ENCODE data around the gene CERT1. TPM values are rescaled to one million over a fixed set of nuclear protein-coding genes. Genes with fewer than 3 reads are reported as not detected.
"Not testable (repeated sequence)": the region's sequence is repeated elsewhere in the genome, so short reads cannot be mapped to it uniquely, and the experiment has no call there.

CERT1 gene
- total and polyA plus RNA-seq, 12 donors = 6.3 to 47.6 (median 37.5) TPM

GRCh38 chr5:75498208-75498777 lies 13.1 kb downstream of the CERT1 start:
- H3K36me3 ChIP-seq = peaks cover 0 to 24% (median 0%) of the 10 kb centered on the region in 9 donors
- ATAC-seq = no peak
- no peak for DNase-seq
- H3K4me3 ChIP-seq = no peak overlapping the region
- TF ChIP-seq CTCF (IDR thresholded peaks at IDR 0.05) = no peak
- no peaks in the 10 kb centered on the region for H3K27me3 ChIP-seq
- H3K4me1 ChIP-seq = peaks cover 0 to 6% (median 0%) of the 10 kb centered on the region in 9 donors
- 95 to 98% methylated on average over 7 of the region's 7 CpGs for WGBS, 2 donors
- no peak overlapping the region for H3K27ac ChIP-seq
- intact Hi-C loops (cut with DNase I) = loop anchor here in 1 of 10 donors (10.0 kb wide), 1 partner anchor 177 kb away; no protein-coding TSS in a partner anchor
- no peaks in the 10 kb centered on the region for H3K9me3 ChIP-seq

GRCh38 chr5:75496026-75496425 lies 15.4 kb downstream of the CERT1 start:
- Histone ChIP-seq H3K9me3 (no peaks in the 10 kb centered on the region), H3K36me3 (peaks cover 0 to 39% (median 7%) of the 10 kb centered on the region in 9 donors), H3K4me1 (peaks cover 0 to 6% (median 0%) of the 10 kb centered on the region in 9 donors), H3K27me3 (no peaks in the 10 kb centered on the region), H3K4me3 (no peak overlapping the region), H3K27ac (no peak overlapping the region)
- DNase-seq = no peak
- no peak for TF ChIP-seq CTCF (IDR thresholded peaks at IDR 0.05)
- 96 to 99% methylated on average over 3 of the region's 3 CpGs for WGBS, 2 donors
- intact Hi-C loops (cut with DNase I) = loop anchor here in 1 of 10 donors (10.0 kb wide), 1 partner anchor 179 kb away; no protein-coding TSS in a partner anchor
- ATAC-seq = no peak

- peaks cover 0 to 29% (median 7%) of the 10 kb centered on the region in 9 donors for H3K36me3 ChIP-seq
- H3K27ac ChIP-seq = no peak overlapping the region
- DNase-seq (no peak), ATAC-seq (no peak)
- 95 to 100% methylated on average over 2 of the region's 2 CpGs for WGBS, 2 donors
- no peak overlapping the region for H3K4me3 ChIP-seq
- peaks cover 0 to 32% (median 20%) of the 10 kb centered on the region in 11 donors for H3K9me3 ChIP-seq
- no peak for TF ChIP-seq CTCF (IDR thresholded peaks at IDR 0.05)
- no peaks in the 10 kb centered on the region for H3K27me3 ChIP-seq
- no peaks in the 10 kb centered on the region for H3K4me1 ChIP-seq
- intact Hi-C loops (cut with DNase I) = loop anchor here in 1 of 10 donors (10.0 kb wide), 1 partner anchor 183 kb away; no protein-coding TSS in a partner anchor
Observed at GRCh38 chr5:75491621-75492020, 19.8 kb downstream of the CERT1 start.

GRCh38 chr5:75489847-75490246 lies 21.6 kb downstream of the CERT1 start:
- DNase-seq, H3K4me3 ChIP-seq, ATAC-seq, H3K27ac ChIP-seq, H3K27me3 ChIP-seq, H3K4me1 ChIP-seq: not testable (repeated sequence)
- intact Hi-C loops (cut with DNase I) = loop anchor here in 1 of 10 donors (10.0 kb wide), 1 partner anchor 185 kb away; no protein-coding TSS in a partner anchor
- WGBS, 2 donors = 97 to 100% methylated on average over 6 of the region's 6 CpGs
- H3K9me3 ChIP-seq = peaks cover 0 to 50% (median 20%) of the 10 kb centered on the region in 11 donors
- H3K36me3 ChIP-seq = peaks cover 0 to 29% (median 7%) of the 10 kb centered on the region in 9 donors

- Histone ChIP-seq H3K27ac (no peak overlapping the region), H3K9me3 (peaks cover 0 to 58% (median 20%) of the 10 kb centered on the region in 11 donors), H3K4me1 (peaks cover 0 to 7% (median 0%) of the 10 kb centered on the region in 9 donors), H3K36me3 (peaks cover 0 to 2% (median 0%) of the 10 kb centered on the region in 9 donors), H3K27me3 (no peaks in the 10 kb centered on the region), H3K4me3 (no peak overlapping the region)
- intact Hi-C loops (cut with DNase I) = no loop called here
- ATAC-seq (no peak), DNase-seq (no peak)
- WGBS, 2 donors = 85 to 86% methylated on average over 1 of the region's 1 CpG
- TF ChIP-seq CTCF (IDR thresholded peaks at IDR 0.05) = no peak
Observed at GRCh38 chr5:75484605-75485004, 26.8 kb downstream of the CERT1 start.

Measured in heart right ventricle (tissue), 16 donors.